NCI-H1694 (cell line): ENCODE results near the gene MKNK2.

Experiments used
- DNase-seq: peaks from one replicate; lab custom pipeline; 2025; lab: John Stamatoyannopoulos, UW

Gene MKNK2

DNA sequence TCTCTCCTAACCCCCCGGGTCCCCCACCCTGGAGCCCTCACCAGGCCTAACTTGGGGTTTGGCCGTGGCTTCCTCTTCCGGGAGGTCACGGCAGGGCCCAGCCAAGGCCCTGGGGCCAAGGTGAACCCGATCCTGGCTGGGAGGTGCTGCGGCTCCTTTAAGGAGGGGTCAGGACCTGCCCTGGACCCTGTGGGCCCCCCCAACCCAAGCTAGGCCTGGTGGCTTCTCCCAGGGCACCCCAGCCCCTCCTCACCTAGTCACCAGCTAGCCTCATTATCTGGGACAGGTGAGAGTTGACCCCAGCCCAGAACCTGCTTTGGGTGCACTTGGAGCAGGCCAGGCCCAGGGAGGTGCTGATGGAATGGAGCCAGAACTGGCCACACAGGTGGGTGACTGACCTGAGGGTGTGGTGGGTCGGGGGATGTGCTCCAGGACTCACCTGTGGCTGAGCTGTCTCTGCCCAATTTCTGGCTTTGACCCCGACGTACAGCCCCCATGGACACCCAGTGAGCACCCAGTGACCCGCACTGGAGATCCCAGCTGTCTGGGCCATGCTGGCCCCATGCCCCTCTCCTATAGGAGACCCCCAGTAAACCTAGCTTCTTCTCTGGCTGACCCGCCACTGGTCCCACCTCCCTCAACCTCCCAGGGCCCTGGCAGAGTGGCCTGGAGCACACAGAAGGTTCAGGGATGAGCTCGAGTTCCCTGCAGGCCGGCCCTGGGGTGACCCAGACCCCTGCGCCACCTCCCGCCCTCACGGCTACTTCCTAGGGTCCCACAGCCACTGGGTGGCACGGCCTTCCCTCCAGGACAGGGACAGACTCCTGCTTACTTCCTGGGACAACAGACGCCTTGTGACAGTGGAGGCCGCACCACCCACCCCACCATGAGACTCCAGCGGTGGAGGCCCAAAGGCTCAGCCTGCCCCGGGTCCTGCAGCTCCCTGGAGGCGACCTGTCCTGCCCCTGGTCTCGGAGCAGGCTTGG is 6.7 kb upstream of the MKNK2 start:
- no peak for DNase-seq

- no peak for DNase-seq
Observed at GRCh38 chr19:2056837-2057192, 5.8 kb upstream of the MKNK2 start.

- no peak for DNase-seq
Observed at GRCh38 chr19:2055931-2056836, 5.1 kb upstream of the MKNK2 start.

DNA sequence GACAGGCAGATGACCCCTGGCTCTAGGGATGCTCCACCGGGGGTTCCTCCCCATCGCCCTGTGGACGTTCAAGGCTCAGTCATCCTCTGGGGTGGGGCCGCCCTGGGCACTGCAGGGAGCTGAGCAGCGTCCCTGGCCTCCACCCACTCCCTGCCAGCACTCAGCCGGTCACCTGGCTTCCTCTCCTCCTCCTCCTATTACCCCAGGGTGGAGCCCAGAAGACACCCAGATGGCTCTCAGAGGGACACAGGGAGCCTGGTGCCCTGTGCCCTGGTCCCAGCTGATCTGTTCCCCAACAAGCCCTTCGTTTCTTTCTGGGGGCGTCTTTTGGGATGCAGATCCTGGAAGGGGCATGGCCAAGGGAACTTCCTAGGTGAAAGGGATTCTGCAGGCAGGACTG is 3.7 kb upstream of the MKNK2 start:
- no peak for DNase-seq

DNA sequence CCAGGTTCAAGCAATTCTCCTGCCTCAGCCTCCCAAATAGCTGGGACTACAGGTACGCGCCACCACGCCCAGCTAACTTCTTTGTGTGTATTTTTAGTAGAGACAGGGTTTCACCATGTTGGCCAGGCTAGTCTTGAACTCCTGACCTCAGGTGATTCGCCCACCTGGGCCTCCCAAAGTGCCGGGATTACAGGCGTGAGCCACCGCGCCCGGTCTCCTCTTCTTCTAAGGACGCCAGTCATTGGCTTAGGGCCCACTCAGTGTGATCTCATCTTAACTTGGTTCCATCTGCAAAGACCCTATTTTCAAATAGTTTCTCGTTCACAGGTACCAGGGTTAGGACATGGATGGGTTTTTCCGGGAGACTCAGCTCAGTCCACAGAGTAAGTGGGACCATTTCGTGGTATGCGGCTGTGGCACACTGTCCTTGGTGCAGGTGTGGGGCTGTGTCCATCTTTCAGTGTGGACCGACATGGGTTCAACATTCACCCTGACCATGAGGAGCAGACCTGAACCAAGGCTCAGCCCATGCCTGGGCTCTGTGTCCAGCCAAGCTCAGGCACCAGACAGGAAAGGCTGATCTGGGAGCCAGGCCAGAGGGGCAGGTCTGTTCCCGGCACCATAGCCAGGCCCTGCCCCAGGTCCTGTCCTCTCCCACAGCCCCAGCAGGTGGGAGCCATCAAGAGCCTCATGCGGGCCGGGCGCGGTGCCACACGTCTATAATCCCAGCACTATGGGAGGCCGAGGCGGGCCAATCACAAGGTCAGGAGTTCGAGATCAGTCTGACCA is 2.8 kb upstream of the MKNK2 start:
- no peak for DNase-seq

- DNase-seq = no peak
Observed at GRCh38 chr19:2051773-2052704, 995 bp upstream of the MKNK2 start.

GRCh38 chr19:2050349-2050990 is 574 bp downstream of the MKNK2 start:
- no peak for DNase-seq

DNA sequence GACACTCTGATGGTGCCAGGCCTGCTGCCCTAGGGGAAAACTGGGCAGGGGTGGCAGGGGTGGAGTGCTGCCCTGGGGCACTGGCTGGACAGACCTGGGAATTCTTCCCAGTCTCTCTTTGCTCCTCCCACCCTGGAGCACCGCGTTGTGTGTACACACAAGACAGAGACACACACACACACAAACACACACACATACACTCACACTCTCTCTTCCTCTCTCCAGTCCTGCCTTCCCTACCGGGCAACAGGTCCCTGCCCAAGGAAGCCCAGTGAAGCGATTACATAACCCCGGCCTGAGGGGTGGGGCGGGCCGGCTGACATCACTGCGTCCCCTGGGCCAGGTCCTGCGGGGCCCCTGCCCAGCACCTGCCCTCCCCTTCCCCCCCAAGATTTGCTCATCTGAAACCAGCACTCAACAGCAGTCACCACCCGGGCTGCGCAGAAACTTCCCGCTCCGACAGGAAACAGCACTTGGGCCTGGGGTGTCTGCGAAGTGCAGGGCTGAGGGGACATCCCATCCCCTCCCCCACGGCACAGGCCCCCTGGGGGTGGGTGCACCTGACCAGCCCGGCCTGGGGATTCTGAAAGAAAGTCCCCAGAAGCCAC is 1.2 kb downstream of the MKNK2 start:
- DNase-seq = no peak

GRCh38 chr19:2048959-2049740 is 1.9 kb downstream of the MKNK2 start:
- DNase-seq = no peak

GRCh38 chr19:2048104-2048958 is 2.7 kb downstream of the MKNK2 start:
- DNase-seq = no peak

DNA sequence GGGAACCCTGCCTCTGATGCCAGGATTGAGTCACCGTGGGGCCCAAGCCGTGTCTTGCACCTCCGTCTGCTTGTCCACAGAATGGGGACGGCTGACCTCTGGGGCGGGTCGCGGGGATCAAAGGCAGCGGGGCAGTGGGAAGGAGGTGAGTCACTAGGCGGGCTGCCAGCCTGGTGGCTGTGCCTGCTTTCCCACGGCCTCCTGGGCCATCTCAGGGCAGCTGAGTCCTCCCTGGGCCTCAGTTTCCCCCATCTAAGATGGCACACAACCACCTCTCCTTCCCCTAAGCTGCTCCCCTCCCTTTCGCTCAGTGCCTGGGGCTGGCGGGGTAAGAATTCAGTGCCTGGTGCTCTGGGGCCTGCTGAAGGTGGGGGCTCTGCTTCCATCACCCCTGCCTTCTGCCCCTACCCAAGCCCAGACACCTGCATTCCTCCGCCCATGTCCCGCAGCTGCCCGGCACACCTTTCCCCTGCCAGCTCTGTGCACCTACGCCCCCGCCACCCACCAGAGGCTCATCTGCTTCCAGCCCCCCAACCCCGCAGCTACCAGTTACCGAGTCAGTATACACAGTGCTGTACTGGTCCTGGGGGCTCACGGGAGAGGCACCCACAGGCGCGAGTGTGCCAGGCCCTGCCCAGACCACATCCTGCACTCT is 3.5 kb downstream of the MKNK2 start:
- no peak for DNase-seq

DNA sequence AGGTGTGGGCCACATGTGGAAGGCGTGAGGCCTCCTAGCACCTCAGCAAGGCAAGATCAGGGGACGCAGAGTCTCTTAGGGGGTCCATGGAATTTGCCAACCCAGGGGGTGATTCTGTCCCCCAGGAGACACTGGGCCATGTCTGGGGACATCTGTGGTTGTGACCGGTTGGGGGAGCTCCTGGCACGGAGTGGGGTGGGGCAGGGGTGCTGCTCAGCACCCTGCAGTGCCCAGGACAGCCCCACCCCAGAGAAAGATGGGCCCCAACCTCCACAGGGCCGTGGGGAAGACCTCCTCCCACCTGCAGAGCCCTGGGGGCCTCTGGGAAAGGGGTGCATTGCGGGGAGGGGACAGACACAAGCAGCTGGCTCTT is 4.0 kb downstream of the MKNK2 start:
- DNase-seq = no peak

DNA sequence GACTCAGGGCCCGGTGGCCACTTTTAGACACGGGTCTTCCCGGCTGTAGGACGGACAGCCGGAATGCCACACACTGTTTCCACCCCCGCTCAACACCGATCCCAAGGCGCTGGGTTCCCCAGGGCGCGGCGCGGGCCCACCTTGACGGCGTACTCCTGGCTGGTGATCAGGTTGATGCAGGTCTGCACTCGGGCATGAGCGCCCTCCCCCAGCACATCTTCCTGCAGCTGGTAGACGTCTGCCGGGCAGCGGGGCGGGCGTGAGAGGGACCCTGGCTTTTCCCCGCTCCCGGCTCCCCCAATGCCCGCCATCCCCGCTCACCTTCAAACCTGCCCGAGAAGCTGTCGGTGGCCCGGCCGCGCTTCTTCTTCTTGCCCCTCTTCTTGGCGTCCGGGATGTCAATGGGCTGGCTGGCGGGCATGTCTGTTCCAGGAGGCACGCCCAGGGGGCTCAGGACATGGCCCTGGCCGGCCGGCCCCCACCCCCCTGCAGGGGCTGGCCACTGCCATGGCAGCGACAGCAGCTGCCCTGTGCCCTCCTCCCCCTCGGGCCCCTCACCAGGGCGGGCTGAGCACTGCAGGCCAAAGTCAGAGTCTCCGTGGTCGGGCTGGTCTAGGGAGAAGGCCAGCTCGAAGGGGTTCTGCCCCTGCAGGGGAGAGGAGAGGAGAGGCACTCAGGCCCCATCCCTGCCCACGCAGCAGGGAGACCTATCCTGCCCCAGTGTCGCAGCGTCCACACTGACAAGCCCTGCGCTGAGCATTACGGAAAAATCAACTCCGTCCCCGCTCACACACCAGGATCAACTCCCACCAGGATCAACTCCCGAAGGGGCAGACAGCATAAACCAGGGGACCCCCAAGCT is 4.8 kb downstream of the MKNK2 start:
- DNase-seq = no peak

- no peak for DNase-seq
Observed at GRCh38 chr19:2045501-2046045, 5.5 kb downstream of the MKNK2 start.

GRCh38 chr19:2044709-2045500 is 6.1 kb downstream of the MKNK2 start:
- DNase-seq = no peak
